Gastrocnemius medialis (tissue), 4 donors: ENCODE results near the gene MYO15A. TPM values are rescaled to one million over a fixed set of nuclear protein-coding genes. Genes with fewer than 3 reads are reported as not detected.

ENCODE experiments used
- ATAC-seq, 2 donors: fragments of 150-250 bp; one replicate each; pipeline ENCODE4 v1.9.1; 2016
- DNase-seq, 2 donors: peaks; one replicate each; pipeline ENCODE4 v3.0.0-alpha.2; 2019
- H3K27ac ChIP-seq, 4 donors: fragments of 200-600 bp; sonication (generic); 1 replicate in 1 of 4; 2 replicates in 3 of 4; pipeline ENCODE4 v1.5.1; 2016 to 2018; ENCODE audit warnings: mild to moderate bottlenecking in 2 of 4, moderate library complexity in 1 of 4
- H3K27me3 ChIP-seq, 3 donors: fragments of 200-600 bp; sonication (generic) in 2 of 3; 1 replicate in 1 of 3; 2 replicates in 2 of 3; pipeline versions ENCODE4 v1.5.1 to v1.6.0; 2016 to 2019; ENCODE audit warnings: mild to moderate bottlenecking in 1 of 3, moderate library complexity in 1 of 3
- H3K36me3 ChIP-seq, 2 donors: fragments of 200-600 bp; sonication (generic) in 1 of 2; one replicate each; pipeline ENCODE4 v1.5.1; 2017 to 2018
- H3K4me1 ChIP-seq, 2 donors: fragments of 200-600 bp; sonication (generic) in 1 of 2; one replicate each; pipeline ENCODE4 v1.5.1; 2016 to 2017; ENCODE audit warnings: mild to moderate bottlenecking in 2 of 2
- H3K4me3 ChIP-seq, 4 donors: fragments of 200-600 bp; sonication (generic) in 3 of 4; 1 replicate in 1 of 4; 2 replicates in 3 of 4; pipeline ENCODE4 v1.5.1; 2016 to 2019; ENCODE audit warnings: mild to moderate bottlenecking in 2 of 4
- H3K9me3 ChIP-seq, 3 donors: fragments of 200-600 bp; sonication (generic) in 2 of 3; 1 replicate in 1 of 3; 2 replicates in 2 of 3; pipeline ENCODE4 v1.5.1; 2016 to 2019
- CTCF ChIP-seq, 5 experiments: fragments of 450-650 bp in 3 of 5; fragments of 200-600 bp in 2 of 5; sonication (generic) in 2 of 5; IDR thresholded peaks in 4 of 5; conservative IDR thresholded peaks in 1 of 5; 1 replicate in 4 of 5; 2 replicates in 1 of 5; pipeline ENCODE4 v1.5.1; 2016 to 2019; ENCODE audit warnings: antibody characterized with exemption in 5 of 5, mild to moderate bottlenecking in 3 of 5, moderate library complexity in 3 of 5
- POLR2A ChIP-seq, 2 donors: fragments of 450-650 bp; IDR thresholded peaks; one replicate each; pipeline ENCODE4 v1.6.1; 2017; ENCODE audit warnings: antibody characterized with exemption in 2 of 2, mild to moderate bottlenecking in 2 of 2, moderate library complexity in 2 of 2
- in situ Hi-C, 4 donors: fragments of 200-750 bp; cut with MboI; loops; one replicate each; pipeline versions ENCODE4 v1.15.0 to v1.8.0; 2017; ENCODE audit warnings: low sequenced_read_pairs in 4 of 4
- intact Hi-C: fragments of 100-400 bp; cut with DNase I; formaldehyde crosslinking; loops from one replicate; pipeline ENCODE4 v1.15.1; 2023; ENCODE audit warnings: low total_unique reads
- total RNA-seq, 4 donors: library from RNA; depleted of rRNA; stranded (reverse); fragments of >200 nt; gene quantifications; one replicate each; pipeline versions ENCODE4 v1.1.0 to v1.2.3, GENCODE V29; 2016

Gene MYO15A
- total RNA-seq, 4 donors from 2014 or later, result 0.04 to 0.70 (median 0.31) TPM; not detected in 1

GRCh38 chr17:18124345-18125126 lies 16.0 kb downstream of the MYO15A start:
- no peaks in the 10 kb centered on the region for H3K27me3 ChIP-seq
- ATAC-seq (no peak), DNase-seq (no peak)
- H3K9me3 ChIP-seq, result no peaks in the 10 kb centered on the region
- H3K27ac ChIP-seq, result no peak overlapping the region
- TF ChIP-seq POLR2A (IDR thresholded peaks at IDR 0.05) (no peak), CTCF (IDR thresholded peaks at IDR 0.05 in 4 of 5, conservative IDR thresholded peaks at IDR 0.05 in 1 of 5) (no peak)
- no peaks in the 10 kb centered on the region for H3K36me3 ChIP-seq
- in situ Hi-C loops, result no loop called here
- H3K4me3 ChIP-seq, result no peak overlapping the region
- intact Hi-C loops, result no loop called here
- H3K4me1 ChIP-seq, result peaks cover 15 to 17% of the 10 kb centered on the region in 2 donors

DNA sequence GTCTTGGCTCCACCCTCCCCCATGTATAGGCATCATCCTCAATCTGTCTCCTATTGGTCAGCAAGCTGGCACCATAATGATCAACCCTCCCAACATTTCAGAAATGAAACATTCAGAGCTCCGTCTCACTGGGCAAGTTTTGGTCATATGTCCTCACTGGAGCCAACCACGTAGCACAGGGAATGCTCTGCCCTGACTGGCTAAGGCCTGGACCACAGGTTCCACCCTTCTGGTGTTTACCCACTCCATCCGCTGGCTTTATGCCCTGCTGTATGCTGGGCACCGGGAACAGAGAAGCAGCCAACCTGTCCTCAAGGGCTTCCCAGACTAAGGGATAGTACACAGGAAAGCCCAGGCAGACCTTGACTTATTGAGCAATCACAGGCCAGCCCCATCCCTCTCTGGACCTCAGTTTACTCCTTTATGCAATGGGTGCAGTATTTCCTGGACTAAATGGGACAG lies 20.5 kb downstream of the MYO15A start:
- intact Hi-C loops, result no loop called here
- Histone ChIP-seq H3K9me3 (no peaks in the 10 kb centered on the region), H3K27ac (no peak overlapping the region), H3K4me1 (peaks cover 1 to 2% of the 10 kb centered on the region in 2 donors), H3K27me3 (no peaks in the 10 kb centered on the region), H3K4me3 (no peak overlapping the region), H3K36me3 (no peaks in the 10 kb centered on the region)
- TF ChIP-seq POLR2A (IDR thresholded peaks at IDR 0.05) (no peak), CTCF (IDR thresholded peaks at IDR 0.05 in 4 of 5, conservative IDR thresholded peaks at IDR 0.05 in 1 of 5) (no peak)
- no peak for DNase-seq
- no peak for ATAC-seq
- in situ Hi-C loops, result no loop called here

DNA sequence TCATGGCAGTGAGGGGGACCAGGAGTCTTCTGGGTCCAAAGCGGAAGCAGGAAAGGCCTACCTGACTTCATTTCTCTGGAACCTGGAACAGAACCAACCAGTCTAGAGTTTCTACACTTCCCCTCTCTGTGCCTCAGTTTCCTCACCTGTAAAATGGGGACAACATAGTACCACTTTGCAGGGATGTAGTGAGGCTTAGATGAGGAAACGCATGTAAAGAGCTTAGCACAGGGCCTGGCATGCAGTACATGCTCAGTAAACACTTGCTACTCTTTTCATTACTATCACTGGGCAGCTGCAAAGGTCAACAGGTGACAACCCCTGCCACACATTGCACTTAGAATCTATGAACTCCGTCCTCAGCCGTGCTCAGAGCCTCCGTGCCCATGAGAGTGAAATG lies 24.2 kb downstream of the MYO15A start:
- Histone ChIP-seq H3K27me3 (no peaks in the 10 kb centered on the region), H3K9me3 (no peaks in the 10 kb centered on the region), H3K4me3 (no peak overlapping the region), H3K4me1 (no peaks in the 10 kb centered on the region), H3K27ac (no peak overlapping the region), H3K36me3 (no peaks in the 10 kb centered on the region)
- TF ChIP-seq POLR2A (IDR thresholded peaks at IDR 0.05) (no peak), CTCF (IDR thresholded peaks at IDR 0.05 in 4 of 5, conservative IDR thresholded peaks at IDR 0.05 in 1 of 5) (no peak)
- ATAC-seq (no peak), DNase-seq (no peak)
- intact Hi-C loops, result no loop called here
- in situ Hi-C loops, result no loop called here

DNA sequence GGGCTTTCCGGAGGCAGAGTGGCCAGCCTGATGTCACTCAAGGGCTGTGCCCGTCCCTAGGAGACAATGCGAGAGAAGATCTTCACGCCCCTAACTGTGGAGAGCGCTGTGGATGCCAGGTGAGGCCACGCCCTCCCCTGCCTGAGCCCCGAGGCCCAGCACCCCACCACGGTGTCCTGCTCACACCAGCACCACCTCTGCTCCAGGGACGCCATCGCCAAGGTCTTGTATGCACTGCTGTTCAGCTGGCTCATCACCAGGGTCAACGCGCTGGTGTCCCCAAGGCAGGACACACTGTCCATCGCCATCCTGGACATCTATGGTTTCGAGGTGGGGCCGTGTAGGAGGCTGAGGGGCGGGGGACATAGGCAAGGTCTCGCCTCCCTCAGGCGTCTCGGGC lies 27.8 kb downstream of the MYO15A start:
- intact Hi-C loops, result no loop called here
- peaks cover 0 to 10% of the 10 kb centered on the region in 2 donors for H3K4me1 ChIP-seq

More for the DNA sequence above, 27.8 kb downstream of the MYO15A start:
- DNase-seq, result no peak
- in situ Hi-C loops, result no loop called here
- no peak for ATAC-seq
- Histone ChIP-seq H3K27me3 (no peaks in the 10 kb centered on the region), H3K27ac (no peak overlapping the region), H3K36me3 (no peaks in the 10 kb centered on the region), H3K9me3 (no peaks in the 10 kb centered on the region), H3K4me3 (no peak overlapping the region)
- TF ChIP-seq CTCF (IDR thresholded peaks at IDR 0.05 in 4 of 5, conservative IDR thresholded peaks at IDR 0.05 in 1 of 5) (no peak), POLR2A (IDR thresholded peaks at IDR 0.05) (no peak)
